Muscle layer of duodenum (tissue), 2 donors: ENCODE measurements around the gene AHCYL2.
"Not testable (repeated sequence)": the region's sequence is repeated elsewhere in the genome, so short reads cannot be mapped to it uniquely, and the experiment has no call there.

Experiments
- H3K27ac ChIP-seq: one replicate; pipeline ENCODE4 v1.7.0; 2013; ENCODE audit warnings: mild to moderate bottlenecking, low read length
- H3K27me3 ChIP-seq: one replicate; pipeline ENCODE4 v1.7.0; 2013; ENCODE audit warnings: low read depth, mild to moderate bottlenecking, control low read depth, low read length
- H3K36me3 ChIP-seq, 2 donors: one replicate each; pipeline ENCODE4 v1.7.0; 2013; ENCODE audit warnings: low read length in 2 of 2, control low read depth in 1 of 2, mild to moderate bottlenecking in 1 of 2; ENCODE audit not compliant: insufficient read depth in 2 of 2, control insufficient read depth in 1 of 2
- H3K4me1 ChIP-seq, 2 donors: one replicate each; pipeline ENCODE4 v1.7.0; 2013; ENCODE audit warnings: low read length in 2 of 2, mild to moderate bottlenecking in 2 of 2, control low read depth in 1 of 2, moderate library complexity in 1 of 2; ENCODE audit not compliant: insufficient read depth in 2 of 2, control insufficient read depth in 1 of 2
- H3K4me3 ChIP-seq, 2 donors: one replicate each; pipeline ENCODE4 v1.7.0; 2013; ENCODE audit warnings: low read length in 2 of 2, low read depth in 1 of 2, mild to moderate bottlenecking in 1 of 2
- H3K9me3 ChIP-seq, 2 donors: one replicate each; pipeline ENCODE4 v1.7.0; 2013; ENCODE audit warnings: low read length in 2 of 2, control low read depth in 1 of 2, mild to moderate bottlenecking in 1 of 2; ENCODE audit not compliant: control insufficient read depth in 1 of 2
- donor health status: healthy.

AHCYL2 gene

DNA sequence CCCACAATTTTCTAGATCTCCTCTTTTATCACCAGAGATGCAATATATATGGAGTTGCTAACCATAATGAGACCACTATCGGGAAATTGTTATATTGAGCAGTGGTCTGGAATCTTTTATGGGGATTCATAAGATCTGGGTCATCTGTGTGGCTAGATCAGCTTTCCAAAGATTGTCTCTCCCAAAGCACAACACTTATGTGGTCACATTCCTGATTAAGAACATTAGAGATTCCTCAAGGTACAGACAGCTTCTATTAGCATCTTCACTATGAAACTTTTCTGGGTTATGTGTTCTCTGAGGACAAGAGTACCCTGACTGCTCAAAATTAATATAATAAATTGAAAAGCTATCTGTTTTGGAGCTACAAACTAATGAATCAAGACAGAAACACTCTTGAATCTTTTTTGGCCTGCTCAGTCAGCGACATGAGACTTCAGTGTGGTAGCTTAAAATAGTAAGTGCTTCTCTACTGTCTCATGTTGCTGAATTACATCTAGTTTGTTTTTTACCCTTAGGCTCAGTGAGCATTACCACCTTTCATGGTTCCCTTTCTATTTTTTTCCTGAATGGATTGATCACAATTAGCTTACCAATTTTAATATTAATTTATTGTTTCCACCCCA is 166.8 kb downstream of the AHCYL2 start:
- H3K27ac ChIP-seq = no peak overlapping the region
- no peaks in the 10 kb centered on the region for H3K9me3 ChIP-seq
- peaks cover 0 to 3% of the 10 kb centered on the region in 2 donors for H3K36me3 ChIP-seq
- peaks cover 0 to 5% of the 10 kb centered on the region in 2 donors for H3K4me1 ChIP-seq
- no peaks in the 10 kb centered on the region for H3K27me3 ChIP-seq
- H3K4me3 ChIP-seq = no peak overlapping the region

DNA sequence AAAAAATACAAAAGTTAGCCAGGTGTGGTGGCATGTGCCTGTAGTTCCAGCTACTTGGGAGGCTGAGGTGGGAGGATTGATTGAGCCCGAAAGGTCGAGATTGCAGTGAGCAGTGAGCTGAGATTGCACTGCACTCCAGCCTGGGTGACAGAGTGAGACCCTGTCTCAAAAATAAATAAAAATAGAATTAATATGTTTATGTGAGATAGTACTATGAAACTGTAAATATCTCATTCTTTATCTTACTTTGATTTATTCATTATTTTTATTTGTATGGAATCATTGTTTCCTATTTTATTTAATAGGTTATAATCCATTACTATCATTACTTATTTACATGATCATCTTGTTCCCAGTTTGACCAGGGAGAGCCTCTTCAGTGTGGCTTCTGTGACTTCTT is 168.4 kb downstream of the AHCYL2 start:
- Histone ChIP-seq H3K9me3 (no peaks in the 10 kb centered on the region), H3K4me3 (no peak overlapping the region), H3K27me3 (no peaks in the 10 kb centered on the region), H3K27ac (no peak overlapping the region), H3K36me3 (peaks cover 3 to 4% of the 10 kb centered on the region in 2 donors), H3K4me1 (peaks cover 0 to 5% of the 10 kb centered on the region in 2 donors)

DNA sequence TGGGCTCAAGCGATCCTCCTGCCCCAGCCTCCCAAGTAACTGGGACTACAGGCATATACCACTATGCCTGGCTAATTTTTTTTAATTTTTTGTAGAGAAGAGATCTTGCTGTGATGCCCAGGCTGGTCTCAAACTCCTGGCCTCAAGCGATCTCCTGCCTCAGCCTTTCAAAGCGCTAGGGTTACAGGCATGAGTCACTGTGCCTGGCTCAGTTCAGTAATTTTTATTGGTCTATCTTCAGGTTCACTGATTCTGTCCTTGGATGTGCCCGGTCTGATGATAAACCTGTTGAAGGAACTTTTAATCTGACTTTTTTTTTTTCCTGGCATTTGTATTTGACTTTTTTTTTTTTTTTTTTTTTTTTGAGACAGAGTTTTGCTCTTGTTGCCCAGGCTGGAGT is 169.3 kb downstream of the AHCYL2 start:
- Histone ChIP-seq H3K27ac (no peak overlapping the region), H3K9me3 (no peaks in the 10 kb centered on the region), H3K4me3 (no peak overlapping the region), H3K36me3 (peaks cover 3 to 4% of the 10 kb centered on the region in 2 donors), H3K27me3 (no peaks in the 10 kb centered on the region), H3K4me1 (peaks cover 0 to 5% of the 10 kb centered on the region in 2 donors)

DNA sequence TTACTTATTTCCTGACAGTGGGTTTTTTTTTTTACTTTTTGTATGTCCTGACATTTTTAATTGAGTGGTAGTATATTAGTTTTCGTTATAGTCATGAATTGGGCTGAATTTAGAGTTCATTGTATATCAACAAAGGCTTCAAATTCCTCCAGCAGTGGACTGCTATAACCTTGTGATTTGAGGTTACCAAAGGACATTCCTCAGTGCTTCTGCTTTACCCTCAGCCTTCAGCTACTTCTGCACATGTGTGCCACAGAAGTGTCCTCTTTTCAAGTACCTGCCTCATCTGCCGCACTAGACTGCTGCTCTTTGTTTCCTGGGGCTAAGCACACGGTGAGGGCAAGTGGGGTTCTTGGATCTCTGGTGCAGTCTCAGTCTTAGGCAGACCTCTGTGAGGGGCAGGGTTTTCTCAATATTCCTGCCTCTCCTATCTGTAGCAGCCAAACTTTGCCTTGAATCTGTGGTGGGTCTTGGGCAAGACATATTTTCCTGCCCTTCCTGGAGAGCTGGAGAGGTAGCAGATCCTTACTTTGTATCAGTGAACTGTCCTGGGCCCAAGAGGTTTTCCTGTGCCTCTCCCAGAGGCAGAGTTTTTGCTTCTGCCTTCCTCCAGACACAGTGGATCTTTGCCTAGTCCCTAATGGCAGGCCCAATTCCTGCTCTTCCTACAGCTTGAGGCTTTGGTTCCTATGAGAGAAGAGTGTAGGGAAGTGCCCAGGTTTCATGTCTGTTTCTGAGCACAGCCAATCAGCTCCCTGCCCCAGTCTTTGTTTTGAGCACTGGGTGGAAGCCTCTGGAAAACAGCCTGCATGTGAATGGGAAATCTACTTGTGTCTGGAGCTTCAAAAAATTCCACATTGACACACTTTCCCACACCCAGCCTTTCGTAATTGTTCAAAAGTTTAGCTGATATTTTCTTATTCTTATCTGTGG is 170.4 kb downstream of the AHCYL2 start:
- Histone ChIP-seq H3K4me3 (no peak overlapping the region), H3K9me3 (no peaks in the 10 kb centered on the region), H3K4me1 (peaks cover 0 to 5% of the 10 kb centered on the region in 2 donors), H3K36me3 (peaks cover 3 to 4% of the 10 kb centered on the region in 2 donors), H3K27me3 (no peaks in the 10 kb centered on the region), H3K27ac (no peak overlapping the region)

DNA sequence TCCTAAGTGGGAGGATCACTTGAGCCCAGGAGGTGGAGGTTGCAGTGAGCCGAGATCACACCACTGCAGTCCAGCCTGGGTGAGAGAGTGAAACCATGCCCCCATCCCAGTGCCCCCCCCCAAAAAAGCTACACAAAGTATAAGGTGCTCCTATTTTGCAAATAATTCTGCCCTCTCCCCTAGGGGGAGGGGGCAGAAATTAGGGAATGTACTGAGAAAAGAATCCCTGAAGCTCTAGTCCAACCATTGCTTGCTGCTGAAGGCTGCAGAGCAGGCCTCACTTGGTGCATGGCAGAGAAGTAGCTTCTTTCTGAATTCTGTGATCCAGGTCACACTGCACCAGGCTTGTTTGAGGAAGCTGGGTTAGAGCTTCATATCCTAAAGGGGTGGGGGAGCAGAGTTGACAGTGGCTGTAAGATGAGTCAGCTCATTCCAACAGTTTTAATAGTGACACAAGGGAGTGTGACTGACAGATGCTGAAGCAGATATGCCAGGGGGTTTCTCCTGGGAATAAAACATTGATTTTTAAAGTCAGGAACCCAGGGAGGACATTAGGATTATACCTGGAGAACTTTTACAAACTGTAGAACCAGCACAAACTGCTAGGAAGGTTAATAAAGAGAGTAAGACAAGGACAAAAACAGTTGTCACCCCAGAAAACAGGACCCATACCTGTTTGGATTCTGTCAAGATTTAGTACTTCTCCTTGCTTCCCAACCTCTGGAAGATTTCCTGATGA is 176.6 kb downstream of the AHCYL2 start:
- H3K36me3 ChIP-seq = peaks cover 15 to 17% of the 10 kb centered on the region in 2 donors

DNA sequence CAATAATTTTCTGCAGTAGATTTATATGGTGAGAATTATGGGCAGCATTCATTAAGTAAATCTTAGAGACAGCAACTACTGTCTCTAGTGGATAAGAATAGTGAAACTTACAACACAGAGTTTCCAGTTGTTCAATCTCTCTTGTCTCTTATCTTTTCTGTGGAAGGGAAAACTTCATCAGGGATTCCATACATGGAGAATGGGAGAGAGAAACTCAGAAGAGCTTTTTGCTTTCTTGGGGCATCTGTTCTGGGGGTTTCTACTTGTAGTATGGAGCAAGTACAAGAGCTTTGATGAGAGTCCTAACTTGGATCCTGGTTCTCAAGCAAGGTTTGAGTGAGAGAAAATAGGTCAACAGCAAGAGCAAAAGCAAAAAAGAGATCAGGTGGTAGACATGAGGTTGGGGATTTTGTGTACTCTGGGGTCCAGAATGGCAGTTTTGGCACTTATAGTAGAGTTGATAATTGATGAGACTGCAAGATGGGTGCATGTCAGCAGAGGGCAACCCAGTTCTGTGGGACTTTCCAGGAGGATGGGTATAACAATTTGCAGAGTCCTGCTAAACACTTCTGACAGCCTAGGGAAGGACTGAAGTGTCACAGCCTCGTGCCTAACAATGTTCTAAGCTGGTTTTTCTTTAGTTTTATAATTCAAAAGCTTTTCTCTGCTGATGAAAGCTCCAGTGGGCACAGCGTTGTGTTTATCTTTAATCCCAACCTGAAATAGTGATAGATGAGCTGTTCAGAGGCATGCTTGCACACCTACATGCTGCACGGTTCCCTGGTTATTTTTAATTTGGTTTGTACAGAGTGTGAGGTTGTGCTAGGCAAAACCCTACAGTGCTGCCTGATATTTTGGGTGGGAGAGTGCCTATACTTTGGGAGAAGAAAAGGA is 177.4 kb downstream of the AHCYL2 start:
- no peaks in the 10 kb centered on the region for H3K9me3 ChIP-seq
- H3K4me3 ChIP-seq = no peak overlapping the region
- H3K4me1 ChIP-seq = no peaks in the 10 kb centered on the region
- H3K36me3 ChIP-seq = peaks cover 17 to 20% of the 10 kb centered on the region in 2 donors
- no peak overlapping the region for H3K27ac ChIP-seq
- H3K27me3 ChIP-seq = no peaks in the 10 kb centered on the region

More for the DNA sequence above, 176.6 kb downstream of the AHCYL2 start:
- no peaks in the 10 kb centered on the region for H3K4me1 ChIP-seq
- no peak overlapping the region for H3K4me3 ChIP-seq
- H3K27me3 ChIP-seq = no peaks in the 10 kb centered on the region
- no peak overlapping the region for H3K27ac ChIP-seq
- H3K9me3 ChIP-seq = no peaks in the 10 kb centered on the region

DNA sequence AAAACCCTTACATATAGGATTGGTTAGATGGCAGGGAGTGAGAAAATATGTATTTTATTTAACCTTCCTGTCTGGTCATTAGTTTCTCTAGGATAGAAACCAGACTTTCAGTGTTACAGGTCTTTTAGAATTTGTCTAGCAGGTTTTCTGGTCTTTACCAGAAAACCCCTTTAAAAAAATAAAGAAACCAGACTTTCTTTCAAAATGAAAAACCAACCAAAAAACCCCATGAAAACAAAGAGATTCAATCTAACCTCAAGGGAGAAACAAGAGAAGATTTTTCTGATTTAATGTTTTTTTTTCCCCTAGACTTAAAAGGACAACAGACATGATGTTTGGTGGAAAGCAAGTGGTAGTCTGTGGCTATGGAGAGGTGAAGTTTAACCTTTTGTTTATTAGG is 180.7 kb downstream of the AHCYL2 start:
- Histone ChIP-seq H3K4me3 (no peak overlapping the region), H3K9me3 (no peaks in the 10 kb centered on the region), H3K27me3 (no peaks in the 10 kb centered on the region), H3K36me3 (peaks cover 13 to 29% of the 10 kb centered on the region in 2 donors), H3K4me1 (no peaks in the 10 kb centered on the region), H3K27ac (no peak overlapping the region)

DNA sequence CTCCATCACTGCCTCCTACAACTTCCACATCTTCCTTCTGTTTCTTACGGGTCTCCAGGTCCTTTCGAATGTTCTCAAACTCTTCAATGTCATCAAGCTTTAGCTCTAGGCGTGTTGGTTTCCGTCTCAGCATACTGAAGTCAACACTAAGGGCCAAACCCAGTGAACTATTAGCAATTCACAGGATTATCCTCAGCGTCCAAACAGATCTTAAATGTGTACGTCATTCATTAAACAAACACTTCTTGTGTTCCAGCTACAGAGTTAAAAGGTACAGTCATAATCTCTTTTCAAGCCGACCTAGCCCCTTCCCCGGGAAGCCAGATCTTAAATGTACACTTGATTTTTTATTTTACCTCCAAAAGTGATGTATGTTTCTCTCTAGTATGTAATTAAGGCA is 185.4 kb downstream of the AHCYL2 start:
- not testable (repeated sequence) for H3K27ac ChIP-seq, H3K27me3 ChIP-seq, H3K9me3 ChIP-seq, H3K4me1 ChIP-seq, H3K4me3 ChIP-seq
- peaks cover 5 to 34% of the 10 kb centered on the region in 2 donors for H3K36me3 ChIP-seq

DNA sequence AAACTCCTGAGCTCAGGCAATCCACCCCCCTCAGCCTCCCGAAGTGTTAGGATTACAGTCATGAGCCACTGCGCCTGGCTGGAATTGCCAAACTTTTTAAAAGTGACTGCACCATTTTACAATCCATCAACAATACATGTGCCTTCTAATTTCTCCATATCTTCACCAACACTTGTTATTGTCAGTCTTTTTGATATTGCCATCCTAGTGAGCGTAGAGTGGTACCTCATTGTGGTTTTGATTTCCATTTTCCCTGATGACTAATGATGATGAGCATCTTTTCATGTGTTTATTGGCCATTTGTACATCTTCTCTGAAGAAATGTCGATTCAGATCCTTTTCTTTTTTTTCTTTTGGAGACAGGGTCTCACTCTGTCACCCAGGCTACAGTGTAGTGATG is 187.7 kb downstream of the AHCYL2 start:
- Histone ChIP-seq H3K36me3 (peaks cover 0 to 25% of the 10 kb centered on the region in 2 donors), H3K4me3 (no peak overlapping the region), H3K27me3 (no peaks in the 10 kb centered on the region), H3K9me3 (no peaks in the 10 kb centered on the region), H3K4me1 (no peaks in the 10 kb centered on the region), H3K27ac (no peak overlapping the region)

DNA sequence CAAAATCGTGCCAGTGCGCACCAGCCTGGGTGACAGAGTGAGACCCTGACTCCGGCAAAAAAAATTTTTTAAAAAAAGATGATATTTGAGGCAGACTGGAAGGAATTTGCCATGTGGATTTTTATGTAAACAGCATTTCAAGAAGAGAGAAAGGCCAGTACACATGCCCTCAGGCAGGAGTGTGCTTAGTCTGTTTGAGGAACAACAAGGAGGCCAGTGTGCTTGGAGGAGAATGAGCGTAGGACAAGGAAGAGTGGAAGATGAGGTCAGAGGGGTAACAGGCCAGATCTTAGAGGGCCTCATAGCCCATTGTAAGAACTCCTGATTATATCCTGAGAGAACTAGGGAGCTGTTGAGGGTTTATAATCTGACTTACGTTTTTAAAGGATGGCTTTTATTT is 192.2 kb downstream of the AHCYL2 start:
- Histone ChIP-seq H3K36me3 (peaks cover 0 to 13% of the 10 kb centered on the region in 2 donors), H3K4me1 (no peaks in the 10 kb centered on the region), H3K27ac (no peak overlapping the region), H3K9me3 (no peaks in the 10 kb centered on the region), H3K4me3 (no peak overlapping the region), H3K27me3 (no peaks in the 10 kb centered on the region)
